ENCODE results near the gene LY9.
"Not testable (repeated sequence)": the region's sequence is repeated elsewhere in the genome, so short reads cannot be mapped to it uniquely, and the experiment has no call there.

DNA sequence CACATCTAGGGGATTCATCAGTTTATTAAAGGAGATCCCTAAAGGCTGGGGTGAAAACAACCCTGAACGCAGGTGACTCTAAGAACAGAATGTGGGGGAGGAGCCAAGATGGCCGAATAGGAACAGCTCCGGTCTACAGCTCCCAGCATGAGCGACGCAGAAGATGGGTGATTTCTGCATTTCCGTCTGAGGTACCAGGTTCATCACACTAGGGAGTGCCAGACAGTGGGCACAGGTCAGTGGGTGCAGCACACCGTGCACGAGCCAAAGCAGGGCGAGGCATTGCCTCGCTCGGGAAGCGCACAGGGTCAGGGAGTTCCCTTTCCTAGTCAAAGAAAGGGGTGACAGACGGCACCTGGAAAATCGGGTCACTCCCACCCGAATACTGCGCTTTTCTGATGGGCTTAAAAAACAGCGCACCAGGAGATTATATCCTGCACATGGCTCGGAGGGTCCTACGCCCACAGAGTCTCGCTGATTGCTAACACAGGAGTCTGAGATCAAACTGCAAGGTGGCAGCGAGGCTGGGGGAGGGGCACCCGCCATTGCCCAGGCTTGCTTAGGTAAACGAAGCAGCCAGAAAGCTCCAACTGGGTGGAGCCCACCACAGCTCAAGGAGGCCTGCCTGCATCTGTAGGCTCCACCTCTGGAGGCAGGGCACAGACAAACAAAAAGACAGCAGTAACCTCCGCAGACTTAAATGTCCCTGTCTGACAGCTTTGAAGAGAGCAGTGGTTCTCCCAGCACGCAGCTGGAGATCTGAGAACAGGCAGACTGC lies 12.8 kb upstream of the LY9 start:
- not testable (repeated sequence) for TF ChIP-seq POLR2A (IDR thresholded peaks at IDR 0.05)
- TF ChIP-seq, protein P1, sequence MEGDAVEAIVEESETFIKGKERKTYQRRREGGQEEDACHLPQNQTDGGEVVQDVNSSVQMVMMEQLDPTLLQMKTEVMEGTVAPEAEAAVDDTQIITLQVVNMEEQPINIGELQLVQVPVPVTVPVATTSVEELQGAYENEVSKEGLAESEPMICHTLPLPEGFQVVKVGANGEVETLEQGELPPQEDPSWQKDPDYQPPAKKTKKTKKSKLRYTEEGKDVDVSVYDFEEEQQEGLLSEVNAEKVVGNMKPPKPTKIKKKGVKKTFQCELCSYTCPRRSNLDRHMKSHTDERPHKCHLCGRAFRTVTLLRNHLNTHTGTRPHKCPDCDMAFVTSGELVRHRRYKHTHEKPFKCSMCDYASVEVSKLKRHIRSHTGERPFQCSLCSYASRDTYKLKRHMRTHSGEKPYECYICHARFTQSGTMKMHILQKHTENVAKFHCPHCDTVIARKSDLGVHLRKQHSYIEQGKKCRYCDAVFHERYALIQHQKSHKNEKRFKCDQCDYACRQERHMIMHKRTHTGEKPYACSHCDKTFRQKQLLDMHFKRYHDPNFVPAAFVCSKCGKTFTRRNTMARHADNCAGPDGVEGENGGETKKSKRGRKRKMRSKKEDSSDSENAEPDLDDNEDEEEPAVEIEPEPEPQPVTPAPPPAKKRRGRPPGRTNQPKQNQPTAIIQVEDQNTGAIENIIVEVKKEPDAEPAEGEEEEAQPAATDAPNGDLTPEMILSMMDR (IDR thresholded peaks at IDR 0.05): not testable (repeated sequence)

Data from thyroid gland (tissue), 4 donors.